Left lobe of liver (tissue), 2 donors: ENCODE measurements around the gene NDUFB8. TPM values are rescaled to one million over a fixed set of nuclear protein-coding genes. Genes with fewer than 3 reads are reported as not detected.
A peak's percentile ranks its signal among the peaks of the same experiment; 100 is the strongest.

ENCODE experiments used
- ATAC-seq: fragments of 200-7000 bp; cut with Tn5 transposase; one replicate; pipeline ENCODE4 v1.9.1; 2020; ENCODE audit warnings: mild to moderate bottlenecking, moderate library complexity
- DNase-seq: peaks from one replicate; pipeline ENCODE4 v3.0.0-alpha.2; 2020; ENCODE audit warnings: low spot score
- total RNA-seq: library from RNA; stranded (reverse); gene quantifications from one replicate; pipeline ENCODE4 v1.2.1, GENCODE V29; 2021
- donor health status: DM: no; HTN: no; CAD: no; lungs with moderate emphysema.
- donor health status: DM: no; HTN: yes; CAD: no.

NDUFB8 gene
- total RNA-seq, 1 donor from 2014 or later = 104 TPM

GRCh38 chr10:100508691-100509150 is 20.9 kb downstream of the NDUFB8 start:
- peak; percentile 85 for ATAC-seq
- no peak for DNase-seq

GRCh38 chr10:100508266-100508665 is 21.4 kb downstream of the NDUFB8 start:
- DNase-seq (no peak), ATAC-seq (no peak)

- ATAC-seq = no peak
- DNase-seq = no peak
These were observed 22.3 kb downstream of the NDUFB8 start for GRCh38 chr10:100507357-100507732.

GRCh38 chr10:100506596-100507356 is 22.9 kb downstream of the NDUFB8 start:
- ATAC-seq (no peak), DNase-seq (no peak)

GRCh38 chr10:100505164-100505563 is 24.5 kb downstream of the NDUFB8 start:
- no peak for ATAC-seq
- no peak for DNase-seq

- DNase-seq = no peak
- ATAC-seq = no peak
These were observed 25.6 kb downstream of the NDUFB8 start for GRCh38 chr10:100504096-100504495.

- DNase-seq (no peak), ATAC-seq (no peak)
These were observed 26.7 kb downstream of the NDUFB8 start for GRCh38 chr10:100502926-100503494.

GRCh38 chr10:100501423-100501822 is 28.2 kb downstream of the NDUFB8 start:
- ATAC-seq (no peak), DNase-seq (no peak)

- ATAC-seq (no peak), DNase-seq (no peak)
These were observed 31.6 kb downstream of the NDUFB8 start for GRCh38 chr10:100498059-100498458.

- no peak for DNase-seq
- ATAC-seq = no peak
These were observed 33.1 kb downstream of the NDUFB8 start for GRCh38 chr10:100496567-100496966.

- DNase-seq = no peak
- ATAC-seq = no peak
These were observed 39.1 kb downstream of the NDUFB8 start for GRCh38 chr10:100490531-100490930.

- DNase-seq (no peak), ATAC-seq (no peak)
These were observed 40.3 kb downstream of the NDUFB8 start for GRCh38 chr10:100489396-100489795.

- DNase-seq (no peak), ATAC-seq (no peak)
These were observed 42.1 kb downstream of the NDUFB8 start for GRCh38 chr10:100487529-100487928.

- DNase-seq = no peak
These were observed 43.7 kb downstream of the NDUFB8 start for GRCh38 chr10:100485801-100486495.

GRCh38 chr10:100485366-100485765 is 44.3 kb downstream of the NDUFB8 start:
- no peak for DNase-seq
- ATAC-seq = no peak

More at GRCh38 chr10:100485801-100486495, 43.7 kb downstream of the NDUFB8 start:
- no peak for ATAC-seq

GRCh38 chr10:100483876-100484666 is 45.6 kb downstream of the NDUFB8 start:
- no peak for ATAC-seq
- no peak for DNase-seq

GRCh38 chr10:100482834-100483185 is 46.9 kb downstream of the NDUFB8 start:
- no peak for ATAC-seq
- DNase-seq = no peak

- ATAC-seq (peak; percentile 89), DNase-seq (peak; percentile 69)
These were observed 47.4 kb downstream of the NDUFB8 start for GRCh38 chr10:100482181-100482833.

GRCh38 chr10:100481462-100482081 is 48.1 kb downstream of the NDUFB8 start:
- peak; percentile 92 for DNase-seq
- peak; percentile 92 for ATAC-seq

GRCh38 chr10:100480002-100480401 is 49.7 kb downstream of the NDUFB8 start:
- DNase-seq (no peak), ATAC-seq (no peak)
